ENCODE results near the gene CLEC16A. TPM values are rescaled to one million over a fixed set of nuclear protein-coding genes. Genes with fewer than 3 reads are reported as not detected.

CLEC16A gene
- total and polyA plus RNA-seq, 2 experiments from 2014 or later = 9.9 to 24.1 TPM

DNA sequence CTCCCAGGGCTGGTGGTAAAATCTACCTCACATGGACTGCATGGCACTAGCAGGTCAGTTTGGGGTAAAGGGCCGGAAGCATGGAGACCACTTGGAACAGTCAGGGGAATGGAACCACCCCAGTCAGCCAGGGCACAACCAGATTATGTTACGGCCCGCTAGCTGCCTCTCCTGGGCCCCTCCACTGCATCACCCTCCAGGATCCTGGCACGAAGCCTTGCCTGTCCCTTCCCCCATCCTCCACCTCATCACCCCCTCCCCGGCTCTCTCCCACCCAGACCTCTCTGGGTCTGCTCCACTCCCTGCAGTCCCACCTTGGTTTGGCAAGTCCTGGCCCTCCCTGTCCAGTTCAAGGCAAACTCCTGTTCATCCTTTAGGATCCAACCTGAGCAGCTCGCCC lies 91.7 kb downstream of the CLEC16A start:
- no peak overlapping the region for H3K27ac Mint-ChIP-seq
- Histone ChIP-seq H2AFZ (no peak overlapping the region), H3K4me3 (no peak overlapping the region), H3K27ac (ENCODE audit: low read depth) (no peak overlapping the region), H3K36me3 (ENCODE audit: insufficient read depth) (no peaks in the 10 kb centered on the region), H3K4me2 (no peak overlapping the region), H4K20me1 (replicated peaks; ENCODE audit: insufficient read depth) (no peaks in the 10 kb centered on the region), H3K79me2 (replicated peaks; ENCODE audit: insufficient read depth) (no peaks in the 10 kb centered on the region; the same call in 1 of the 2 replicates), H3K27me3 (ENCODE audit: insufficient read depth) (no peaks in the 10 kb centered on the region), H3K4me1 (ENCODE audit: insufficient read depth) (no peaks in the 10 kb centered on the region), H3K9me2 (ENCODE audit: insufficient read depth) (no peaks in the 10 kb centered on the region), H3F3A (replicated peaks; ENCODE audit: low read depth) (no peaks in the 10 kb centered on the region)
- H3K9me3 Mint-ChIP-seq = no peaks in the 10 kb centered on the region
- peaks cover 4% of the 10 kb centered on the region; the same call in 1 of the 3 replicates for H3K36me3 Mint-ChIP-seq (ENCODE audit: low read depth)
- TF ChIP-seq EZH2 (IDR thresholded peaks at IDR 0.05; ENCODE audit: low read depth, unreplicated experiment) (no peak), JUNB (IDR thresholded peaks at IDR 0.05; ENCODE audit: unreplicated experiment) (no peak), STAT1 (IDR thresholded peaks at IDR 0.05; ENCODE audit: unreplicated experiment) (no peak), ZNF331 (CRISPR knock-in tag; IDR thresholded peaks at IDR 0.05; ENCODE audit: low read depth) (no peak), NANOG (IDR thresholded peaks at IDR 0.05; ENCODE audit: borderline replicate concordance) (no peak), CREB1 (CRISPR knock-in tag; IDR thresholded peaks at IDR 0.05; ENCODE audit: low read depth) (no peak), EZH2phosphoT487 (IDR thresholded peaks at IDR 0.05; ENCODE audit: unreplicated experiment) (no peak), CTCF (conservative IDR thresholded peaks at IDR 0.05; ENCODE audit: low read depth in 2 of 2) (no peak)
- TF ChIP-seq, protein P1, sequence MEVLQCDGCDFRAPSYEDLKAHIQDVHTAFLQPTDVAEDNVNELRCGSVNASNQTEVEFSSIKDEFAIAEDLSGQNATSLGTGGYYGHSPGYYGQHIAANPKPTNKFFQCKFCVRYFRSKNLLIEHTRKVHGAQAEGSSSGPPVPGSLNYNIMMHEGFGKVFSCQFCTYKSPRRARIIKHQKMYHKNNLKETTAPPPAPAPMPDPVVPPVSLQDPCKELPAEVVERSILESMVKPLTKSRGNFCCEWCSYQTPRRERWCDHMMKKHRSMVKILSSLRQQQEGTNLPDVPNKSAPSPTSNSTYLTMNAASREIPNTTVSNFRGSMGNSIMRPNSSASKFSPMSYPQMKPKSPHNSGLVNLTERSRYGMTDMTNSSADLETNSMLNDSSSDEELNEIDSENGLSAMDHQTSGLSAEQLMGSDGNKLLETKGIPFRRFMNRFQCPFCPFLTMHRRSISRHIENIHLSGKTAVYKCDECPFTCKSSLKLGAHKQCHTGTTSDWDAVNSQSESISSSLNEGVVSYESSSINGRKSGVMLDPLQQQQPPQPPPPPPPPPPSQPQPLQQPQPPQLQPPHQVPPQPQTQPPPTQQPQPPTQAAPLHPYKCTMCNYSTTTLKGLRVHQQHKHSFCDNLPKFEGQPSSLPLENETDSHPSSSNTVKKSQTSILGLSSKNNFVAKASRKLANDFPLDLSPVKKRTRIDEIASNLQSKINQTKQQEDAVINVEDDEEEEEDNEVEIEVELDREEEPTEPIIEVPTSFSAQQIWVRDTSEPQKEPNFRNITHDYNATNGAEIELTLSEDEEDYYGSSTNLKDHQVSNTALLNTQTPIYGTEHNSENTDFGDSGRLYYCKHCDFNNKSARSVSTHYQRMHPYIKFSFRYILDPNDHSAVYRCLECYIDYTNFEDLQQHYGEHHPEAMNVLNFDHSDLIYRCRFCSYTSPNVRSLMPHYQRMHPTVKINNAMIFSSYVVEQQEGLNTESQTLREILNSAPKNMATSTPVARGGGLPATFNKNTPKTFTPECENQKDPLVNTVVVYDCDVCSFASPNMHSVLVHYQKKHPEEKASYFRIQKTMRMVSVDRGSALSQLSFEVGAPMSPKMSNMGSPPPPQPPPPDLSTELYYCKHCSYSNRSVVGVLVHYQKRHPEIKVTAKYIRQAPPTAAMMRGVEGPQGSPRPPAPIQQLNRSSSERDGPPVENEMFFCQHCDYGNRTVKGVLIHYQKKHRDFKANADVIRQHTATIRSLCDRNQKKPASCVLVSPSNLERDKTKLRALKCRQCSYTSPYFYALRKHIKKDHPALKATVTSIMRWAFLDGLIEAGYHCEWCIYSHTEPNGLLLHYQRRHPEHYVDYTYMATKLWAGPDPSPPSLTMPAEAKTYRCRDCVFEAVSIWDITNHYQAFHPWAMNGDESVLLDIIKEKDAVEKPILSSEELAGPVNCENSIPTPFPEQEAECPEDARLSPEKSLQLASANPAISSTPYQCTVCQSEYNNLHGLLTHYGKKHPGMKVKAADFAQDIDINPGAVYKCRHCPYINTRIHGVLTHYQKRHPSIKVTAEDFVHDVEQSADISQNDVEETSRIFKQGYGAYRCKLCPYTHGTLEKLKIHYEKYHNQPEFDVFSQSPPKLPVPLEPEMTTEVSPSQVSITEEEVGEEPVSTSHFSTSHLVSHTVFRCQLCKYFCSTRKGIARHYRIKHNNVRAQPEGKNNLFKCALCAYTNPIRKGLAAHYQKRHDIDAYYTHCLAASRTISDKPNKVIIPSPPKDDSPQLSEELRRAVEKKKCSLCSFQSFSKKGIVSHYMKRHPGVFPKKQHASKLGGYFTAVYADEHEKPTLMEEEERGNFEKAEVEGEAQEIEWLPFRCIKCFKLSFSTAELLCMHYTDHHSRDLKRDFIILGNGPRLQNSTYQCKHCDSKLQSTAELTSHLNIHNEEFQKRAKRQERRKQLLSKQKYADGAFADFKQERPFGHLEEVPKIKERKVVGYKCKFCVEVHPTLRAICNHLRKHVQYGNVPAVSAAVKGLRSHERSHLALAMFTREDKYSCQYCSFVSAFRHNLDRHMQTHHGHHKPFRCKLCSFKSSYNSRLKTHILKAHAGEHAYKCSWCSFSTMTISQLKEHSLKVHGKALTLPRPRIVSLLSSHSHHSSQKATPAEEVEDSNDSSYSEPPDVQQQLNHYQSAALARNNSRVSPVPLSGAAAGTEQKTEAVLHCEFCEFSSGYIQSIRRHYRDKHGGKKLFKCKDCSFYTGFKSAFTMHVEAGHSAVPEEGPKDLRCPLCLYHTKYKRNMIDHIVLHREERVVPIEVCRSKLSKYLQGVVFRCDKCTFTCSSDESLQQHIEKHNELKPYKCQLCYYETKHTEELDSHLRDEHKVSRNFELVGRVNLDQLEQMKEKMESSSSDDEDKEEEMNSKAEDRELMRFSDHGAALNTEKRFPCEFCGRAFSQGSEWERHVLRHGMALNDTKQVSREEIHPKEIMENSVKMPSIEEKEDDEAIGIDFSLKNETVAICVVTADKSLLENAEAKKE (CRISPR knock-in tag; IDR thresholded peaks at IDR 0.05) = no peak
- TF ChIP-seq, protein P2, sequence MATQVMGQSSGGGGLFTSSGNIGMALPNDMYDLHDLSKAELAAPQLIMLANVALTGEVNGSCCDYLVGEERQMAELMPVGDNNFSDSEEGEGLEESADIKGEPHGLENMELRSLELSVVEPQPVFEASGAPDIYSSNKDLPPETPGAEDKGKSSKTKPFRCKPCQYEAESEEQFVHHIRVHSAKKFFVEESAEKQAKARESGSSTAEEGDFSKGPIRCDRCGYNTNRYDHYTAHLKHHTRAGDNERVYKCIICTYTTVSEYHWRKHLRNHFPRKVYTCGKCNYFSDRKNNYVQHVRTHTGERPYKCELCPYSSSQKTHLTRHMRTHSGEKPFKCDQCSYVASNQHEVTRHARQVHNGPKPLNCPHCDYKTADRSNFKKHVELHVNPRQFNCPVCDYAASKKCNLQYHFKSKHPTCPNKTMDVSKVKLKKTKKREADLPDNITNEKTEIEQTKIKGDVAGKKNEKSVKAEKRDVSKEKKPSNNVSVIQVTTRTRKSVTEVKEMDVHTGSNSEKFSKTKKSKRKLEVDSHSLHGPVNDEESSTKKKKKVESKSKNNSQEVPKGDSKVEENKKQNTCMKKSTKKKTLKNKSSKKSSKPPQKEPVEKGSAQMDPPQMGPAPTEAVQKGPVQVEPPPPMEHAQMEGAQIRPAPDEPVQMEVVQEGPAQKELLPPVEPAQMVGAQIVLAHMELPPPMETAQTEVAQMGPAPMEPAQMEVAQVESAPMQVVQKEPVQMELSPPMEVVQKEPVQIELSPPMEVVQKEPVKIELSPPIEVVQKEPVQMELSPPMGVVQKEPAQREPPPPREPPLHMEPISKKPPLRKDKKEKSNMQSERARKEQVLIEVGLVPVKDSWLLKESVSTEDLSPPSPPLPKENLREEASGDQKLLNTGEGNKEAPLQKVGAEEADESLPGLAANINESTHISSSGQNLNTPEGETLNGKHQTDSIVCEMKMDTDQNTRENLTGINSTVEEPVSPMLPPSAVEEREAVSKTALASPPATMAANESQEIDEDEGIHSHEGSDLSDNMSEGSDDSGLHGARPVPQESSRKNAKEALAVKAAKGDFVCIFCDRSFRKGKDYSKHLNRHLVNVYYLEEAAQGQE (IDR thresholded peaks at IDR 0.05; ENCODE audit: unreplicated experiment) = no peak
- TF ChIP-seq, protein P3, sequence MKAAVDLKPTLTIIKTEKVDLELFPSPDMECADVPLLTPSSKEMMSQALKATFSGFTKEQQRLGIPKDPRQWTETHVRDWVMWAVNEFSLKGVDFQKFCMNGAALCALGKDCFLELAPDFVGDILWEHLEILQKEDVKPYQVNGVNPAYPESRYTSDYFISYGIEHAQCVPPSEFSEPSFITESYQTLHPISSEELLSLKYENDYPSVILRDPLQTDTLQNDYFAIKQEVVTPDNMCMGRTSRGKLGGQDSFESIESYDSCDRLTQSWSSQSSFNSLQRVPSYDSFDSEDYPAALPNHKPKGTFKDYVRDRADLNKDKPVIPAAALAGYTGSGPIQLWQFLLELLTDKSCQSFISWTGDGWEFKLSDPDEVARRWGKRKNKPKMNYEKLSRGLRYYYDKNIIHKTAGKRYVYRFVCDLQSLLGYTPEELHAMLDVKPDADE (IDR thresholded peaks at IDR 0.05) = no peak
- DNase-seq (ENCODE audit: low spot score) (no peak), ATAC-seq (peak; percentile 26; the same call in 1 of the 3 replicates)
- H3K27me3 Mint-ChIP-seq (ENCODE audit: insufficient read depth, low read depth, poor library complexity) = no peaks in the 10 kb centered on the region
- H3K4me3 Mint-ChIP-seq = no peak overlapping the region
- peaks cover 8% of the 10 kb centered on the region for H3K4me1 Mint-ChIP-seq

All from GM23338 (cell line).